Measurements from ENCODE around the gene ARID1A.

The ARID1A gene

GRCh38 chr1:26768755-26769154, 72.9 kb downstream of the ARID1A start:
- no peak for DNase-seq

- no peak for DNase-seq
Observed at GRCh38 chr1:26771285-26771642, 75.4 kb downstream of the ARID1A start.

DNA sequence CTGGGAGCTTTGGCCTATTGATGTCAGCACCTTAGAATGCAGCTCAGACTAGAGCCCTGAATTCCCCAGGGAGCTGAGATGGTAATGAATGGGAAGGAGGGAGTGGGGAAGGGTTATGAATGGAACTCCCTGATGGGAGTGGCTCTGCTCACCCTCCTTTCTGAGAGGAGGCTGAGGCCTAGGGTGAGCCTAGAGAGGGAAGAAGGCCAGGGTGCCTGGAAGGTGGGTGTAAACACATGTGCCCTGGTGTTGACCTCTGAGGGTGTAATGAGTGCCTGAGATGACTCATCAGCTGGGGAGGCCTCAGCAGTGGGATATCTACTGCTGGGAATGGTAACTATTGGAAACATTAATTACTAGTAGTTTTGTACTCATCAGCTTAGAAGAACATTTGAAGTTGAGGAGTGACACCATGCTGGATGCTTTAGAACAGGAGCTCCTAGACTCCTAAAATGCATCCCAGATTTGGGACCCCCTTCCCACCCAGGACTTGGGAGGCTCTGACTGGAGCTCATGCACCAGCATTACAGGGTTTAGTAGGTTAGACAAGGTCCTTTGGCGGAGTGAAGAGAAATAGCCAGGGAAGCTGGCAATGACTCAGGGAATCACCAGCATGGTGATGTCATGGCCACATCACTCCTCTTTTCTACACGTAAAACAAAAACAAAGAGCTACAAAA, 76.0 kb downstream of the ARID1A start:
- no peak for DNase-seq

DNA sequence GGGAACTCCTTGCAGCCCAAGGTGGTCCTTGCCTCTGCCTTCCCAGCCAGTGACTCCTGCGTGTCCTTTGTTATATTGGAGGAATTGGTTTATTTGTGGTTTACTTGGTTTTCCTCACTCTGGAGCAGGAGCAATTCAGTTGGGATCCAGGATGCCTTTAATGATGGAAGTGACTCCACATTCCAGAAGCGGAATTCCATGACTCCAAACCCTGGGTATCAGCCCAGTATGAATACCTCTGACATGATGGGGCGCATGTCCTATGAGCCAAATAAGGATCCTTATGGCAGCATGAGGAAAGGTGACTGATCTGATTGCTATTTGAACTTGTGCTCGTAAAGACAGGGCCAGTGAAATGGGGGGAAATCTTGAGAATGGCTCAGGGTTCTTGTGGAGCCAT, 76.9 kb downstream of the ARID1A start:
- DNase-seq = no peak

- no peak for DNase-seq
Observed at GRCh38 chr1:26774462-26774861, 78.6 kb downstream of the ARID1A start.

- no peak for DNase-seq
Observed at GRCh38 chr1:26775666-26776065, 79.9 kb downstream of the ARID1A start.

GRCh38 chr1:26779098-26779668, 83.4 kb downstream of the ARID1A start:
- DNase-seq = no peak

GRCh38 chr1:26780344-26780957, 84.6 kb downstream of the ARID1A start:
- DNase-seq = no peak

- no peak for DNase-seq
Observed at GRCh38 chr1:26781206-26781825, 85.5 kb downstream of the ARID1A start.

GRCh38 chr1:26782521-26783212, 86.9 kb downstream of the ARID1A start:
- no peak for DNase-seq

GRCh38 chr1:26783646-26784022, 87.8 kb downstream of the ARID1A start:
- DNase-seq = no peak

DNA sequence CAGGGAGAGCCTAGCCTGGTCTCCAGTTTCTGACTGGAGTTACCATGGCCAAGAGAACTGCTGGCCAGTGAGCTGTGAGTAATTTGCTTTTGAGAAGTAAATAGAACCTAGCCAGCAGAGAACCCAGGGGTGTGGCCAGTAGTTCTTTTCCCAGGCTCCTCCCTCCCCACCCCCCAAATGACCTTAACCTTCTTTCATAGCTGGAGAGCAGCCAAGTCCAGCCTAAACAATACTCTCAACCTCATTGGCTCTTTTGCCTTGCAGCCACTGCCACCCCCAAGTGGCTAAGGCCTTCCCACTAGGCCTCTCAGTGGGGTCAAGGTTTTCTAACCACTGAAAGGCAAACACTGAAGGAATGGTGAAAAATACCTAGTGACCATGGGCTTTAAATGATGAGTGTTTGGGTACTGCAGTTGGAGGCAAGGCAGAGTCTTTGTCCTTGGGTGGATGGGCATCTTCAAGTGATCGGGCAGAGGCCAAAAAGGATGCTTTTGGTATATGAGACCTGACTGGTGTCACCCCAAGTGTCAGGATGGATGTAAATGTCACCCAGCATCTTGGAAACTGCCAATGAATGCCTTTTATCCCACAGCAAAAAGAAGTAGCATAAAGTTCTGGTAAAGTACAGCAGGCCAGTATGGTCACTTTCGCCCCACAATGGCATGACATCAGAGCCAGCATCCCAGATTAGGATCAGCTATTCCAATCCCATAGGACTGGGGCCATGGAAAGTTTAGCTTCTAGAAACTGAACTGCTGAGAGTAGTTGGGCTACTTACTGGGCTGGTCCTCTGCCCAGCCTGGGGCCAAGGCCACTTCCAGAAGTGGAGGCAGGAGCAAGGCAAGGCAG, 88.4 kb downstream of the ARID1A start:
- no peak for DNase-seq

GRCh38 chr1:26784886-26785285, 89.1 kb downstream of the ARID1A start:
- DNase-seq = no peak

DNA sequence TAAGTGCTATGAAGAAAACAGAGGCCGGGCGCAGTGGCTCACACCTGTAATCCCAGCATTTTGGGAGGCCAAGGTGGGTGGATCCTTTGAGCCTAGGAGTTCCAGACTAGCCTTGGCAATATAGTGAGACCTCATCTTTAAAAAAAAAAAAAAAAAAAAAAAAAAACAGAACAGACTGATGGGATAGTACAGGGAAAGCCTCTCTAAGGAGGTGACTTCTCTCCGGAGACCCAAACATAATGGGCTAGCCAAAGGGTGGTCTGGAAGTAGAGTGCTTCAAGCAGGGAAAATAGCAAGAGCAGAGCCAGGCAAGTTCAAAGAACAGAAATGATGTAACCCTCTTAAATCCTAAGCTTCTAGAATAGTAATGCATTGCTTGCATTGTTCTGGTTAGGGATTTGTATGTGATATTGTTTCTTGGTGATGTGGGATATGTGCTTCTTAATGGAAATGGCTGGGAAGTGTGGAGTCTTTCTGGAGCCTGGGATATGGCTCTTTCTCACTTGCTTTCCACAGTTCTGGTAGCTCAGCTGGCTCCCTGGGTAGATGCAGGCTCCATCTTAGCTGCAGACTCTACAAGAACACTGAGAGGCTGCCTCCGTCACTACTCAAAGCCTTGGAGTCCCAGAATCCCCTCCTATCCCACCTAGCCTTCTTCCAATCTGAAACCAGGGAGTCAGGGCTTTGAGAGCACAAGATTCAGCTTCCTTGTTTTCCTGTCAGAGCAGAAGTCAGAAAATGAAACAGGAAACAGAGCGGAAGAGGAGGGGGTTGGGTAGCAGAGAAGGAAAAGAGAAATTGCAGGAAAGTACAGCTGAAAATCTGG, 90.0 kb downstream of the ARID1A start:
- no peak for DNase-seq

DNA sequence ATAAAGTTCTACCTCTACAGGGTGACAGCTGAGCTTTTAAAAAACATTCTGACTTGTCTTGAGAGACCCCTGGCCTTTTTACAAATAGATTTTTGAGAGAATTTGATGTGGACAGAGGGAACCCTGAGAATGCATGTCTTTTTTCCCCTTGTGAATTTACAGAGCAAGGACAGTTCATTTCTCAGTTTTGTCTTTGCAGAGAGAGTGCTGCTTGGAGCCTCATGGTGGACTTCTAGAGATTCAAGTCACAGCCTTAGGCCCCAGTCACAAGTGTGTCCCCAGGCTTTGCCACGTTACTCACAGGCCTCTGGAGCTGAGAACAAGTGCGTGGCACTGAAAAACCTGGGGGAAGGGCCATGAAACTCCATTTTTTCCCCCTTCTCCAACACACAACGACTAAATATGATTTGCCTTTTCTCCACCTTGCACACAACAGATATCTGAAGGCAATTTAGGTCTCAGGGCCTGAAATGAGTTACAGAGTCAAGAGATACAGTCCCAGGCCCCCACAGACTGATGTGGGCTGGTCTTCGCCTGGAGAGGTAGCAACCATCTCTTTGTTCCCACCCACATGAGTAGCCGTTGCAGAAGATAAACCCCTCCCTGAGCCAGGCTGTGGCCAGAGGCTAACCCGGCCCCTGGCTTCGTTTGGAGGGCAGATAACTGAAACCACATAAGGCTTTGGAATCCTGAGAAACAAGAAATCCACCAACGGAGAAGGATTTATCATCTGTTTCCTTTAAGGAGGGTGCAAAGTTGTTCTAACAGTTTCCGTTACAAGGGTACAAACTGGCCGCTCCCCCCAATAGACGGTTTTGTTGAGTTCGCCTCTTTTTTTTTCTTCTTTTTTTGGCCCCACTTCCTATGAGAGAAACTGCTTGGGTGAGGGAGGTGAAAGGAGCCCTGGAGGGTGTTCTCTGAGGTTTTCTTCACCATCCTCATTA, 90.9 kb downstream of the ARID1A start:
- no peak for DNase-seq

- DNase-seq = no peak
Observed at GRCh38 chr1:26787381-26787705, 91.5 kb downstream of the ARID1A start.

DNA sequence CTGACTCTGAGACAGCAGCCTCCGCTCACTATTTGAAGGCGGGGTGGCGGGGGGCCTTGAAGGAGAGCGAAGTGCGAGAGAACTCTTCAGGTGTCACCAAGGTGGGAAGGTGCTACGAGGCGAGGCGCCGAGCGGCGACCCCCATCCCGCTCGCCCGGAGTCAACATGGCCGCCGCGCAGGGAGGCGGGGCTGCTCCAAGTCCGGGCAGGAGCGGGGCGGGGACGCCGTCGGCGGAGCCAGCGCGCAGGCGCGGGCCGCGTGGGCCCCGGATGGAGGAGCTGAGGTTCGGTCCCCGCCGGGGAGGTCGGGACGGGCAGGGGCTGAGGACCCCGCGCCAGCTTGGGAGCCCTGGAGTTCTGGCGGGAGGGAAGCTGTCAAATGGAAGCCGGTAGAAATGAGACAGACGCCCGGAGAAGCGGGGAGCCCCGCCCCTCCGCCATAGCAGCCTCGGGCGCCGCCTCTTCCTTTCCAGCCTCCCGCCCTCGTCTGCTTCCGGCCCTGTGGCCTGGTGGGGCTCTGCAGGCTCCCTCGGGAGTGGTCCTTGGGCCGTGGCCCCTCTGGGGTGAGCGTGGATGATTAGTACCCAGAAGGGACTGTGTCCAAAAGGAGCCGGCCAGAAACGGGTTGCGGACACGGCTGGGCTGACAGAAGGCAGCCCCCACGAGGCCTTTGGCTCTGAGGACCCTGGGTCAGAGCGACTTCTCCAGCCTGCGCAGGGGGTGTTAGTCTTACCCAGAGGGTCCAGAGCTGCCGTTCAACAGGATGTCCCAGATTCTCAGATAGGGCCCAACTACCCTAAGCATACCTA, 92.1 kb downstream of the ARID1A start, which contains the start of gene PIGV:
TSS of gene PIGV (plus strand) at position 245 of the 809 bp plus-strand sequence. CDS start 2,866 bp downstream, outside the sequence.
- peak; percentile 79 to 88 for DNase-seq

DNA sequence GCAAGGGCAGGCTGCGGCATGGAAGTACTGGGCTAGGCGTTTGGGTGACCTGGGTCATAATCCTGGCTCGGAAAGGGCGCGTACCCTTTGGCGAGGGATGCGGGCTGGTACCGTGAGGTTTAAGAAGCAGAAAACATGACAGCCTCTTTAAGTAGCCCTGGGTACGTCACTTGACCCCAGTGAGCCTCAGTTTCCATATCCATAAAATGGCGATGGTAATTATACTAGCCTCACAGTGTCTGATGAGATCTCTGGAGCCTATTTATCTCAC, 92.6 kb downstream of the ARID1A start:
- DNase-seq = no peak

DNA sequence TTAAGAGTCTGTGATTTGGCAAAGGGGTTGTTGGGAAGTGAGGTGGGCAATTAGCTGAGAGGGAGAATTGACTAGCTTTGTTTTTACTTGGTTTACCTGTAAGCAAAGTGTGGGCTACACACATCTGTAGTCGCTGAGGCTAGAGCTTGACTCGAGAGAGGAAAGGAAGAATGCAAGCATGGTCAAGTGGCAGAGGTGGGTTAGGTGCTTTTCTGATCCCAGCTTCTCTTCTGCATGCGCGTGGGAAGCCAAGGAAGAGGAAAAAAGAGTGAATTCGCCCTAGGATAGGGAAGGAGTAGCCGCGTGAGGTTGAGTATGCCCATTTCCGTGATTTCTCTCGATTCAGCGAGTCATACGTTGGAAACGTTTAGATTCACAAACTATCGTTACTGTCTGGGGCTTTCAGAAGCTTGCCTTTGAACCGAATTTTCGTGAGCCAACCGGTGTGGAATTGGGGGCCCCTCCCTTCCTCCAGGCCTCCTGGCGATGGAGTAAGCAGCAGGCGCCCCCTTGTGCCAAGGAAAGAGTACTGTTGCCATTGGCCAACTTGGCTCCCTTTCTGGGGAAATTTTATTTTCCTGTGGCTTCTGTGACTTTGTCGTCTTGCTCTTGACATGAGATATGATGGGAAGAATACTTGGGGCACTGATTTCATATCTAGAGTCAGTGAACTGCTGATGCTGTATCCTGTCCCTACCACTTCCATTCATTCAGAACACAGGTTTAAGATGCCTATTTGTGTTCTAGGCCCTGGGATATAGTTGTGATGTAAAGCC, 93.2 kb downstream of the ARID1A start:
- DNase-seq = peak; percentile 21 to 55

All from NCI-H187 (cell line).